ENCODE measurements around the gene PEDS1. TPM values are rescaled to one million over a fixed set of nuclear protein-coding genes. Genes with fewer than 3 reads are reported as not detected.

The PEDS1 gene
- total and polyA plus RNA-seq, 4 donors: 4.8 to 19.3 (median 8.6) TPM

DNA sequence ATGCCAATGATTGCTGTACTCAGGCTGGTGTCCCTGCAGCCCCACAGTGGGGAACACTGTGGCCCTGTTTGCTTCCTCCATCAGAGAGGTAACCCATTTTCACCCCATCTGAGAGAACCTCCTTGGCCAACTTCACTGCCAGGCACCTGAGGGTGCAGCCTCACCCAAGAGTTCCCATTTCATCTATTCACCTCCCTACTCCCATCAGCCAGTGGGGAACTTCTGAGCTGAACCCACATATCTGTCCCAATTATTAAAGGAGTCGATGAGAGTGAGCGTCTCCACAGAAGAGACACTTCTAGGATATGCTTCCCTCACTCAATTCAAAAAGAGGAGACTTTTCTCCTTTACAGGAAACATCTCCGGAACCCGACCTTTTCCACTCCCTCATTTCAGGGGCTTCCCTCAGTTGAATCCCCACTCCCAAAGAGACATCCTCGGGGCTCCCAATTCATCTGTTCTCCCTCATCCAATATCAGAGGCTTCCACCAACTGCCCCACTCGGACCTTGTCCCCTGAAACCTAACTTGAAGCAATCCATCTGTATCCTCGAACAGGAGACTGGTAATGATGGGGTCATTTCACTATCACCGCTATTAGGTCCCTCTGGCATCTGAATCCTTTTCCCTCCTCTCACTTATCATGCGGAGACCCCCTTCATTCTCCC is 41.6 kb downstream of the PEDS1 start:
- Histone ChIP-seq H3K27me3 (ENCODE audit: control insufficient read depth in 4 of 4, insufficient read depth in 4 of 4, low read length in 3 of 4) (no peaks in the 10 kb centered on the region), H3K36me3 (ENCODE audit: control insufficient read depth in 4 of 4, insufficient read depth in 3 of 4, low read depth in 1 of 4, low read length in 3 of 4) (no peaks in the 10 kb centered on the region), H3K27ac (ENCODE audit: low read depth in 1 of 2, low read length in 2 of 2) (peak overlapping the region; percentile 83 to 97), H3K4me1 (ENCODE audit: control insufficient read depth in 4 of 4, insufficient read depth in 4 of 4, low read length in 3 of 4) (peaks cover 9 to 55% (median 49%) of the 10 kb centered on the region in 4 donors), H3K9ac (ENCODE audit: low read depth in 1 of 2, low read length in 2 of 2) (peak overlapping the region; percentile 77 to 83), H3K4me3 (ENCODE audit: low read depth in 1 of 3, low read length in 3 of 3) (peak overlapping the region; percentile 78 to 91 (median 83)), H3K9me3 (ENCODE audit: control insufficient read depth in 4 of 4, low read length in 3 of 4) (no peaks in the 10 kb centered on the region)
- WGBS: 19% methylated on average over 9 of the region's 9 CpGs
- peak in 1 of 2 donors; percentile 45 for TF ChIP-seq HNF4A (conservative IDR thresholded peaks at IDR 0.05)
- no peak for TF ChIP-seq RXRA (IDR thresholded peaks at IDR 0.05)
- TF ChIP-seq YY1 (IDR thresholded peaks at IDR 0.05): peak; percentile 12
- no peak for DNase-seq (ENCODE audit: low spot score)

DNA sequence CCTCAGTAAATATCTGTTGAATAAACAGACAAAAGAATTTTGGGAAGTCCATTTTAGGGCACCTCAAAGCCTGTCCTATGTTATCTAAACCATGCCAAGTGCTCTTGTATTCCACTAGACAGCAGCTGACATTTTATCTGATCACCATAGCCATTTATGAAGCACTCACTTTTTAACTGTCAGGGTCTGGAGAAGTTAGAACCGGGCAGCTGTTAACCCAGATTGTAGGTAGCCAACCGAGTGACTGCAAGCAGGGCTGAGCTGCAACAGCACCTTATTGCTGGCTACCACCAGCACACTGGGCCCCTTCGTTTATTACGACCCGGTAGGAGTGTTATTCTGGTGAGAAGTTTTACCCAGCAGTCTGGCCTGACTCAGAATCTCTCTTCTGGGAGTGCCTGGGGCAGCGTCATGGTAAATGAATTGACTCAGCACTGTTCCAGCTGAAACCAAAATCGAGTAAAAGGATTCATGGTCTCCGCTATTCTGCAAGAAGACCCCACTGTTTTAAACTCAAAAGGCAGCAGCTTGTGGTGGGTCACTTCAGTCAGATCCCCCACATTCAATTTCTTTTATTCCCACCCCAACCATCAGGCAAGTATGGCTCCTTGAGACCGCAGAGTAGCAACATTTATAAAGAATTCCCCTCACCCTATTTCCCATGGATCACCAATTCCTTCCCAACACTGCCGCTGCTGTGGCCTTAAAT is 42.2 kb downstream of the PEDS1 start:
- peak overlapping the region in 1 of 3 donors; percentile 91 for H3K4me3 ChIP-seq (ENCODE audit: low read depth in 1 of 3, low read length in 3 of 3)
- no peaks in the 10 kb centered on the region for H3K9me3 ChIP-seq (ENCODE audit: control insufficient read depth in 4 of 4, low read length in 3 of 4)
- peak overlapping the region in 1 of 2 donors; percentile 26 for H3K27ac ChIP-seq (ENCODE audit: low read depth in 1 of 2, low read length in 2 of 2)
- DNase-seq (ENCODE audit: low spot score): no peak
- H3K27me3 ChIP-seq (ENCODE audit: control insufficient read depth in 4 of 4, insufficient read depth in 4 of 4, low read length in 3 of 4): no peaks in the 10 kb centered on the region
- TF ChIP-seq RXRA (IDR thresholded peaks at IDR 0.05) (no peak), TAF1 (conservative IDR thresholded peaks at IDR 0.05) (no peak), FOXA2 (IDR thresholded peaks at IDR 0.05) (no peak), RAD21 (IDR thresholded peaks at IDR 0.05) (no peak), EGR1 (IDR thresholded peaks at IDR 0.05; ENCODE audit: low read depth in 2 of 2) (no peak), NR2F2 (IDR thresholded peaks at IDR 0.05) (no peak), SP1 (IDR thresholded peaks at IDR 0.05) (no peak), YY1 (IDR thresholded peaks at IDR 0.05) (no peak), GABPA (IDR thresholded peaks at IDR 0.05 in 1 of 2, conservative IDR thresholded peaks at IDR 0.05 in 1 of 2) (no peak), HNF4A (conservative IDR thresholded peaks at IDR 0.05) (no peak), JUND (IDR thresholded peaks at IDR 0.05) (no peak)
- TF ChIP-seq, protein P1, sequence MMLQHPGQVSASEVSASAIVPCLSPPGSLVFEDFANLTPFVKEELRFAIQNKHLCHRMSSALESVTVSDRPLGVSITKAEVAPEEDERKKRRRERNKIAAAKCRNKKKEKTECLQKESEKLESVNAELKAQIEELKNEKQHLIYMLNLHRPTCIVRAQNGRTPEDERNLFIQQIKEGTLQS (IDR thresholded peaks at IDR 0.05): no peak
- TF ChIP-seq, protein P2, sequence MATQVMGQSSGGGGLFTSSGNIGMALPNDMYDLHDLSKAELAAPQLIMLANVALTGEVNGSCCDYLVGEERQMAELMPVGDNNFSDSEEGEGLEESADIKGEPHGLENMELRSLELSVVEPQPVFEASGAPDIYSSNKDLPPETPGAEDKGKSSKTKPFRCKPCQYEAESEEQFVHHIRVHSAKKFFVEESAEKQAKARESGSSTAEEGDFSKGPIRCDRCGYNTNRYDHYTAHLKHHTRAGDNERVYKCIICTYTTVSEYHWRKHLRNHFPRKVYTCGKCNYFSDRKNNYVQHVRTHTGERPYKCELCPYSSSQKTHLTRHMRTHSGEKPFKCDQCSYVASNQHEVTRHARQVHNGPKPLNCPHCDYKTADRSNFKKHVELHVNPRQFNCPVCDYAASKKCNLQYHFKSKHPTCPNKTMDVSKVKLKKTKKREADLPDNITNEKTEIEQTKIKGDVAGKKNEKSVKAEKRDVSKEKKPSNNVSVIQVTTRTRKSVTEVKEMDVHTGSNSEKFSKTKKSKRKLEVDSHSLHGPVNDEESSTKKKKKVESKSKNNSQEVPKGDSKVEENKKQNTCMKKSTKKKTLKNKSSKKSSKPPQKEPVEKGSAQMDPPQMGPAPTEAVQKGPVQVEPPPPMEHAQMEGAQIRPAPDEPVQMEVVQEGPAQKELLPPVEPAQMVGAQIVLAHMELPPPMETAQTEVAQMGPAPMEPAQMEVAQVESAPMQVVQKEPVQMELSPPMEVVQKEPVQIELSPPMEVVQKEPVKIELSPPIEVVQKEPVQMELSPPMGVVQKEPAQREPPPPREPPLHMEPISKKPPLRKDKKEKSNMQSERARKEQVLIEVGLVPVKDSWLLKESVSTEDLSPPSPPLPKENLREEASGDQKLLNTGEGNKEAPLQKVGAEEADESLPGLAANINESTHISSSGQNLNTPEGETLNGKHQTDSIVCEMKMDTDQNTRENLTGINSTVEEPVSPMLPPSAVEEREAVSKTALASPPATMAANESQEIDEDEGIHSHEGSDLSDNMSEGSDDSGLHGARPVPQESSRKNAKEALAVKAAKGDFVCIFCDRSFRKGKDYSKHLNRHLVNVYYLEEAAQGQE (IDR thresholded peaks at IDR 0.05): no peak
- TF ChIP-seq, protein P3, sequence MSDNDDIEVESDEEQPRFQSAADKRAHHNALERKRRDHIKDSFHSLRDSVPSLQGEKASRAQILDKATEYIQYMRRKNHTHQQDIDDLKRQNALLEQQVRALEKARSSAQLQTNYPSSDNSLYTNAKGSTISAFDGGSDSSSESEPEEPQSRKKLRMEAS (IDR thresholded peaks at IDR 0.05): no peak
- TF ChIP-seq, protein P4, sequence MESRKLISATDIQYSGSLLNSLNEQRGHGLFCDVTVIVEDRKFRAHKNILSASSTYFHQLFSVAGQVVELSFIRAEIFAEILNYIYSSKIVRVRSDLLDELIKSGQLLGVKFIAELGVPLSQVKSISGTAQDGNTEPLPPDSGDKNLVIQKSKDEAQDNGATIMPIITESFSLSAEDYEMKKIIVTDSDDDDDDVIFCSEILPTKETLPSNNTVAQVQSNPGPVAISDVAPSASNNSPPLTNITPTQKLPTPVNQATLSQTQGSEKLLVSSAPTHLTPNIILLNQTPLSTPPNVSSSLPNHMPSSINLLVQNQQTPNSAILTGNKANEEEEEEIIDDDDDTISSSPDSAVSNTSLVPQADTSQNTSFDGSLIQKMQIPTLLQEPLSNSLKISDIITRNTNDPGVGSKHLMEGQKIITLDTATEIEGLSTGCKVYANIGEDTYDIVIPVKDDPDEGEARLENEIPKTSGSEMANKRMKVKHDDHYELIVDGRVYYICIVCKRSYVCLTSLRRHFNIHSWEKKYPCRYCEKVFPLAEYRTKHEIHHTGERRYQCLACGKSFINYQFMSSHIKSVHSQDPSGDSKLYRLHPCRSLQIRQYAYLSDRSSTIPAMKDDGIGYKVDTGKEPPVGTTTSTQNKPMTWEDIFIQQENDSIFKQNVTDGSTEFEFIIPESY (IDR thresholded peaks at IDR 0.05): no peak
- TF ChIP-seq, protein P5, sequence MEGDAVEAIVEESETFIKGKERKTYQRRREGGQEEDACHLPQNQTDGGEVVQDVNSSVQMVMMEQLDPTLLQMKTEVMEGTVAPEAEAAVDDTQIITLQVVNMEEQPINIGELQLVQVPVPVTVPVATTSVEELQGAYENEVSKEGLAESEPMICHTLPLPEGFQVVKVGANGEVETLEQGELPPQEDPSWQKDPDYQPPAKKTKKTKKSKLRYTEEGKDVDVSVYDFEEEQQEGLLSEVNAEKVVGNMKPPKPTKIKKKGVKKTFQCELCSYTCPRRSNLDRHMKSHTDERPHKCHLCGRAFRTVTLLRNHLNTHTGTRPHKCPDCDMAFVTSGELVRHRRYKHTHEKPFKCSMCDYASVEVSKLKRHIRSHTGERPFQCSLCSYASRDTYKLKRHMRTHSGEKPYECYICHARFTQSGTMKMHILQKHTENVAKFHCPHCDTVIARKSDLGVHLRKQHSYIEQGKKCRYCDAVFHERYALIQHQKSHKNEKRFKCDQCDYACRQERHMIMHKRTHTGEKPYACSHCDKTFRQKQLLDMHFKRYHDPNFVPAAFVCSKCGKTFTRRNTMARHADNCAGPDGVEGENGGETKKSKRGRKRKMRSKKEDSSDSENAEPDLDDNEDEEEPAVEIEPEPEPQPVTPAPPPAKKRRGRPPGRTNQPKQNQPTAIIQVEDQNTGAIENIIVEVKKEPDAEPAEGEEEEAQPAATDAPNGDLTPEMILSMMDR (IDR thresholded peaks at IDR 0.05; ENCODE audit: low read depth, low read length, missing input control): no peak
- H3K9ac ChIP-seq (ENCODE audit: low read depth in 1 of 2, low read length in 2 of 2): no peak overlapping the region
- WGBS: 78% methylated on average over 10 of the region's 10 CpGs
- peaks cover 9 to 53% (median 48%) of the 10 kb centered on the region in 4 donors for H3K4me1 ChIP-seq (ENCODE audit: control insufficient read depth in 4 of 4, insufficient read depth in 4 of 4, low read length in 3 of 4)
- no peaks in the 10 kb centered on the region for H3K36me3 ChIP-seq (ENCODE audit: control insufficient read depth in 4 of 4, insufficient read depth in 3 of 4, low read depth in 1 of 4, low read length in 3 of 4)
